HepG2 (cell line): Measurements from ENCODE around the gene UBE2M. TPM values are rescaled to one million over a fixed set of nuclear protein-coding genes. Genes with fewer than 3 reads are reported as not detected.

Source experiments
- ATF7 ChIP-seq, 2 experiments: fragments of 450-650 bp in 1 of 2; sonication (generic) in 1 of 2; formaldehyde crosslinking in 1 of 2; IDR thresholded peaks; 2 replicates each; pipeline versions ENCODE4 v1.4.0 to v1.6.1; 2016 to 2020; ENCODE audit warnings: antibody characterized with exemption in 1 of 2, mild to moderate bottlenecking in 1 of 2, missing genetic modification reagents in 1 of 2
- IRF1 ChIP-seq: sonication (generic); formaldehyde crosslinking; IDR thresholded peaks from 2 replicates; pipeline ENCODE4 v1.4.0; 2020; ENCODE audit warnings: low read depth, mild to moderate bottlenecking, missing genetic modification reagents
- KDM5A ChIP-seq: fragments of 200-600 bp; sonication (generic); IDR thresholded peaks from 2 replicates; pipeline ENCODE4 v1.7.0; 2018; ENCODE audit warnings: antibody characterized with exemption, mild to moderate bottlenecking, low read length, borderline replicate concordance
- KDM5B ChIP-seq: sonication (generic); formaldehyde crosslinking; IDR thresholded peaks from 2 replicates; pipeline ENCODE4 v1.4.0; 2020; ENCODE audit warnings: missing genetic modification reagents, mild to moderate bottlenecking, borderline replicate concordance
- MIER3 ChIP-seq: IDR thresholded peaks from 2 replicates; pipeline ENCODE4 v1.6.1; 2016; ENCODE audit warnings: missing compliant biosample characterization, borderline replicate concordance
- RBFOX2 ChIP-seq: fragments of 200-400 bp; formaldehyde crosslinking; IDR thresholded peaks from 2 replicates; pipeline ENCODE4 v1.6.1; 2017; ENCODE audit warnings: low read depth, mild to moderate bottlenecking, low read length
- SP4 ChIP-seq: sonication (generic); formaldehyde crosslinking; IDR thresholded peaks from 2 replicates; pipeline ENCODE4 v1.8.1; 2023; ENCODE audit warnings: mild to moderate bottlenecking, missing genetic modification reagents
- TFAP4 ChIP-seq: sonication (generic); IDR thresholded peaks from 2 replicates; pipeline ENCODE4 v1.6.1; 2016; ENCODE audit warnings: low read depth, borderline replicate concordance
- TFDP1 ChIP-seq: IDR thresholded peaks from 2 replicates; pipeline ENCODE4 v1.6.1; 2016; ENCODE audit warnings: missing compliant biosample characterization, missing genetic modification reagents, borderline replicate concordance
- ZBTB38 ChIP-seq: sonication (generic); formaldehyde crosslinking; IDR thresholded peaks from 2 replicates; pipeline ENCODE4 v1.5.1; 2020; ENCODE audit warnings: mild to moderate bottlenecking, missing genetic modification reagents
- ZFY ChIP-seq: sonication (generic); formaldehyde crosslinking; IDR thresholded peaks from 2 replicates; pipeline ENCODE4 v1.4.0; 2020; ENCODE audit warnings: missing genetic modification reagents
- ZMAT3 ChIP-seq: sonication (generic); formaldehyde crosslinking; conservative IDR thresholded peaks from 2 replicates; pipeline ENCODE4 v1.7.0; 2021; ENCODE audit warnings: missing genetic modification reagents
- ZNF251 ChIP-seq: sonication (generic); formaldehyde crosslinking; IDR thresholded peaks from 2 replicates; pipeline ENCODE4 v1.9.0; 2021; ENCODE audit warnings: mild to moderate bottlenecking, missing genetic modification reagents
- ZNF616 ChIP-seq: sonication (generic); formaldehyde crosslinking; IDR thresholded peaks from 2 replicates; pipeline ENCODE4 v1.5.0; 2020; ENCODE audit warnings: low read depth, mild to moderate bottlenecking, missing genetic modification reagents
- ZNF800 ChIP-seq: sonication (generic); formaldehyde crosslinking; IDR thresholded peaks from 2 replicates; pipeline ENCODE4 v1.4.0; 2020; ENCODE audit warnings: missing genetic modification reagents
- ZSCAN30 ChIP-seq: sonication (generic); formaldehyde crosslinking; IDR thresholded peaks from 2 replicates; pipeline ENCODE4 v1.5.0; 2020; ENCODE audit warnings: mild to moderate bottlenecking, missing genetic modification reagents
- ZZZ3 ChIP-seq: sonication (generic); formaldehyde crosslinking; IDR thresholded peaks from 2 replicates; pipeline ENCODE4 v1.4.0; 2020; ENCODE audit warnings: missing genetic modification reagents, mild to moderate bottlenecking, borderline replicate concordance
- polyA plus RNA-seq, 8 experiments: library from polyadenylated mRNA; depleted of rRNA in 3 of 8; stranded (reverse) in 7 of 8; unstranded in 1 of 8; fragments of >200 nt; fragmentation: Illumina TruSeq in 4 of 8; extraction: Trizol in 4 of 8; gene quantifications; 2 replicates each; pipeline versions ENCODE4 v1.2.1 to v1.2.3, GENCODE V29; 2011 to 2016; ENCODE audit warnings: low read depth in 4 of 8, missing spikeins in 1 of 8, mixed read lengths in 1 of 8; ENCODE audit not compliant: insufficient read depth in 1 of 8
- total RNA-seq, 5 experiments: library from RNA; depleted of rRNA; stranded (reverse); fragments of >200 nt; fragmentation: Illumina TruSeq; extraction: Trizol; gene quantifications; 2 replicates each; pipeline ENCODE4 v1.2.3, GENCODE V29; 2016; ENCODE audit warnings: low read depth in 1 of 5
- TF ChIP-seq, protein P1 (sequence below): IDR thresholded peaks from 2 replicates; pipeline ENCODE4 v1.6.1; 2016; ENCODE audit warnings: control low read depth
- TF ChIP-seq, protein P2 (sequence below): sonication (generic); formaldehyde crosslinking; IDR thresholded peaks from 2 replicates; pipeline ENCODE4 v1.5.0; 2020; ENCODE audit warnings: missing genetic modification reagents, mild to moderate bottlenecking, borderline replicate concordance
- TF ChIP-seq, protein P3 (sequence below): sonication (generic); formaldehyde crosslinking; IDR thresholded peaks from 2 replicates; pipeline ENCODE4 v1.4.0; 2020; ENCODE audit warnings: mild to moderate bottlenecking, missing genetic modification reagents

UBE2M gene
- total and polyA plus RNA-seq, 2 of the 13 experiments (the other 11 are each of a cell fraction or from before 2014, with no cell fraction given) = 36.2 to 50.3 TPM

GRCh38 chr19:58558623-58559274 lies 338 bp upstream of the UBE2M start (continued):
- TF ChIP-seq ZSCAN30 (CRISPR knock-in tag) (peak; percentile 86), RBFOX2 (peak; percentile 97), ZNF800 (CRISPR knock-in tag) (0 out of 2 replicates have a peak, but pooled peaks have one; percentile 79), ZNF251 (CRISPR knock-in tag) (no peak), ATF7 (IDR thresholded peaks at IDR 0.05) (no peak), ATF7 (CRISPR knock-in tag; IDR thresholded peaks at IDR 0.05) (no peak), KDM5A (0 out of 2 replicates have a peak, but pooled peaks have one; percentile 24), SP4 (CRISPR knock-in tag) (peak; percentile 52; the same call in 1 of the 2 replicates), TFAP4 (peak; percentile 60; the same call in 1 of the 2 replicates), ZNF616 (CRISPR knock-in tag) (peak; percentile 22; the same call in 1 of the 2 replicates), MIER3 (no peak), TFDP1 (peak; percentile 89), ZBTB38 (peak; percentile 52; the same call in 1 of the 2 replicates), ZMAT3 (peak; percentile 83; the same call in 1 of the 2 replicates), ZZZ3 (peak; percentile 9; the same call in 1 of the 2 replicates), IRF1 (CRISPR knock-in tag) (no peak), ZFY (CRISPR knock-in tag) (peak; percentile 94), KDM5B (CRISPR knock-in tag) (no peak; the same call in 1 of the 2 replicates)
- TF ChIP-seq, protein P1, sequence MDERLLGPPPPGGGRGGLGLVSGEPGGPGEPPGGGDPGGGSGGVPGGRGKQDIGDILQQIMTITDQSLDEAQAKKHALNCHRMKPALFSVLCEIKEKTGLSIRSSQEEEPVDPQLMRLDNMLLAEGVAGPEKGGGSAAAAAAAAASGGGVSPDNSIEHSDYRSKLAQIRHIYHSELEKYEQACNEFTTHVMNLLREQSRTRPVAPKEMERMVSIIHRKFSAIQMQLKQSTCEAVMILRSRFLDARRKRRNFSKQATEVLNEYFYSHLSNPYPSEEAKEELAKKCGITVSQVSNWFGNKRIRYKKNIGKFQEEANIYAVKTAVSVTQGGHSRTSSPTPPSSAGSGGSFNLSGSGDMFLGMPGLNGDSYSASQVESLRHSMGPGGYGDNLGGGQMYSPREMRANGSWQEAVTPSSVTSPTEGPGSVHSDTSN (CRISPR knock-in tag) = no peak
- TF ChIP-seq, protein P2, sequence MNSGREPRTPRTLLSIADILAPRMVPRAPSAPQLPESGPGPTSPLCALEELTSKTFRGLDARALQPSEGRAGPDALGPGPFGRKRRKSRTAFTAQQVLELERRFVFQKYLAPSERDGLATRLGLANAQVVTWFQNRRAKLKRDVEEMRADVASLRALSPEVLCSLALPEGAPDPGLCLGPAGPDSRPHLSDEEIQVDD (CRISPR knock-in tag) = 0 out of 2 replicates have a peak, but pooled peaks have one; percentile 34
- TF ChIP-seq, protein P3, sequence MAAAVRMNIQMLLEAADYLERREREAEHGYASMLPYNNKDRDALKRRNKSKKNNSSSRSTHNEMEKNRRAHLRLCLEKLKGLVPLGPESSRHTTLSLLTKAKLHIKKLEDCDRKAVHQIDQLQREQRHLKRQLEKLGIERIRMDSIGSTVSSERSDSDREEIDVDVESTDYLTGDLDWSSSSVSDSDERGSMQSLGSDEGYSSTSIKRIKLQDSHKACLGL (CRISPR knock-in tag) = no peak
